GM19023 (cell line): ENCODE results near the gene HNRNPDL.
"Not testable (repeated sequence)": the region's sequence is repeated elsewhere in the genome, so short reads cannot be mapped to it uniquely, and the experiment has no call there.

ENCODE experiments used
- ATAC-seq: cut with Tn5 transposase; IDR thresholded peaks from one replicate; pipeline ENCODE4 v1.9.1; 2021; ENCODE audit warnings: mild to moderate bottlenecking, moderate library complexity; ENCODE audit not compliant: unreplicated experiment

The HNRNPDL gene

GRCh38 chr4:82390061-82390460 lies 40.2 kb downstream of the HNRNPDL start:
- not testable (repeated sequence) for ATAC-seq

- ATAC-seq, result no peak
Measured at GRCh38 chr4:82388405-82388804, 41.9 kb downstream of the HNRNPDL start.

- ATAC-seq, result not testable (repeated sequence)
Measured at GRCh38 chr4:82386312-82386711, 44.0 kb downstream of the HNRNPDL start.

GRCh38 chr4:82382751-82383150 lies 47.5 kb downstream of the HNRNPDL start:
- no peak for ATAC-seq

- ATAC-seq, result no peak
Measured at GRCh38 chr4:82381661-82382296, 48.5 kb downstream of the HNRNPDL start.

- no peak for ATAC-seq
Measured at GRCh38 chr4:82381235-82381634, 49.0 kb downstream of the HNRNPDL start.

GRCh38 chr4:82380831-82381230 lies 49.4 kb downstream of the HNRNPDL start:
- no peak for ATAC-seq

- ATAC-seq, result no peak
Measured at GRCh38 chr4:82380344-82380743, 49.9 kb downstream of the HNRNPDL start.

GRCh38 chr4:82376109-82376508 lies 54.2 kb downstream of the HNRNPDL start:
- no peak for ATAC-seq

GRCh38 chr4:82373816-82374625 lies 56.2 kb downstream of the HNRNPDL start, which contains the start of gene HNRNPD:
Gene HNRNPD (minus strand): TSS chr4:82373991. CDS start chr4:82373678, 313 bp downstream.
- ATAC-seq, result peak; percentile 94

- ATAC-seq, result peak; percentile 27
Measured at GRCh38 chr4:82373486-82373815, 56.8 kb downstream of the HNRNPDL start.
